Heart left ventricle (tissue), 13 donors: ENCODE results near the gene APEX2.

Experiments
- CTCF ChIP-seq, 12 donors: fragments of 200-600 bp; sonication (generic) in 4 of 12; IDR thresholded peaks; one replicate each; pipeline versions ENCODE4 v1.5.0 to v1.8.0; 2018 to 2022; ENCODE audit warnings: antibody characterized with exemption in 12 of 12, mild to moderate bottlenecking in 5 of 12
- POLR2A ChIP-seq, 2 donors: fragments of 450-650 bp; IDR thresholded peaks; one replicate each; pipeline ENCODE4 v1.6.1; 2017; ENCODE audit warnings: antibody characterized with exemption in 2 of 2, mild to moderate bottlenecking in 2 of 2, moderate library complexity in 2 of 2
- donor health status: ischemic (EF 13 %, LVEDD 7.1; RV severe dilation, severe dysfunction).
- donor health status: DM: no; HTN: yes; CAD: no.
- donor health status: DM: no; HTN: no; CAD: no.
- donor health status: ischemic (EF 25% LVEDD 6.9; RV normal size, moderate dysfunction).
- donor health status: ischemic (EF 25% LVEDD 5.7; RV mildly dilated, moderate dysfunction).
- donor health status: ischemic (EF 35%, LVEDD 5.7; RV mildly dilated, moderate dysfunction).
- donor health status: nonischemic (EF 11% LVEDD 7.7; RV severe dilation, severe dysfunction).
- donor health status: DM: yes; HTN: yes; CAD: no.
- donor health status: PGD.
- donor health status: ischemic (EF 29% LVEDD 5.4; RV normal size, mild dysfunction).
- donor health status: nonischemic (EF 23%, LVEDD 6.1; RV moderate dilation, normal function).

GRCh38 chrX:55029291-55029690 is 29.1 kb downstream of the APEX2 start:
- TF ChIP-seq CTCF (IDR thresholded peaks at IDR 0.05) (no peak), POLR2A (IDR thresholded peaks at IDR 0.05) (no peak)
